HG03439 (cell line): ENCODE results near the gene SEC24C.

Source experiments
- ATAC-seq: cut with Tn5 transposase; IDR thresholded peaks from one replicate; pipeline ENCODE4 v1.9.1; 2021; ENCODE audit warnings: mild to moderate bottlenecking, moderate library complexity; ENCODE audit not compliant: unreplicated experiment

SEC24C gene

GRCh38 chr10:73809061-73809818 is 65.1 kb downstream of the SEC24C start:
- ATAC-seq, result no peak

- ATAC-seq, result no peak
These were observed 66.2 kb downstream of the SEC24C start for GRCh38 chr10:73810358-73810734.

- ATAC-seq, result peak; percentile 29
These were observed 66.7 kb downstream of the SEC24C start for GRCh38 chr10:73810735-73811465.

GRCh38 chr10:73812657-73813056 is 68.5 kb downstream of the SEC24C start:
- no peak for ATAC-seq

DNA sequence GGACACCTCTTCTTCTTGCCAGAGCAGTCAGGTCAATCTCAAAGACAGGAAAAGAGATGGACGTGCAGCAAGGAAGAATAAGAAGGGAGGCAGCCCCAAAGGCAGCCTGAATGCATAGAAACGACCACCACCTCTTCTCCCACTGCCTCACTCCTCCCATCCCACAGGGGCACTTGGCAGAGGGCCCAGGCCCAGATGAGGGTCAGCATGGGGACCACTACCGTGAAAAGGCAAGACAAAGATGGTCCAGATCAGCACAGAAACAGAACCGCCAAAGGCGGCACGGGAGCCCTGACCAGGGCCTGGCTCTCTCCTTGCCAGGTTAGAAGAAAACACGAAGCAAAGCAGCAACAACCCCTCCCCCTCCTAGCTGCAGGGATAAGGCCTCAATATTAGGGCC is 69.2 kb downstream of the SEC24C start:
- ATAC-seq, result no peak

DNA sequence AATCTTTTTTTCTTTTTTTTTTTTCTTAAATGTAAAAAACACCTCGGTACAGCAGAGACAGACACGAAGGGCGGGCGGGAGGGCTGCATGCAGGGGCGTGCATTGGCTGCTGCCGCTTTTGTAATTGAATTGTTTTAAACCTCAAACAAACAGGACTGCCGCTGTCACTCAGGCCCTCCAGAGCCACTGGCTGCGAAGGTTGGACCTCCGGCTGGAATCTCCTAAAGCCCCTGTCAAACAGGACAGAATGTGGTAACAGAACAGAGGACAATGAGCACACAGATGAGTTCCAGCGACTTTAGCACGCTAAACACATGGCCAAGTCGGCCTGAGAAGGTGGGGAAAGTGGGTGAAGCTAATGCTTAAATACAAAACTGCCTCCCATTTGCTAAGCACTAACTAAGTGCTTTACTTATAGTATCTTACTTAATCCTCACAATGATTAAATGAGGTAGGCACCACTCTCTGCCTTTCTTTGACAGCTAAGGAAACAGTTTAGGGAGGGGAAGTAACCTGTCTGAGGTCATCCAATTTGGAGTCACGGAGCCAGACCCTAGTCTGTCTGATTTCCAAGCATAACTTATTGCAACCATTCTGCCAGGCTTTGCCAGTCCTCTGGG is 70.2 kb downstream of the SEC24C start:
- ATAC-seq, result no peak

- ATAC-seq, result no peak
These were observed 70.9 kb downstream of the SEC24C start for GRCh38 chr10:73814896-73815718.

- no peak for ATAC-seq
These were observed 71.5 kb downstream of the SEC24C start for GRCh38 chr10:73815719-73816030.

DNA sequence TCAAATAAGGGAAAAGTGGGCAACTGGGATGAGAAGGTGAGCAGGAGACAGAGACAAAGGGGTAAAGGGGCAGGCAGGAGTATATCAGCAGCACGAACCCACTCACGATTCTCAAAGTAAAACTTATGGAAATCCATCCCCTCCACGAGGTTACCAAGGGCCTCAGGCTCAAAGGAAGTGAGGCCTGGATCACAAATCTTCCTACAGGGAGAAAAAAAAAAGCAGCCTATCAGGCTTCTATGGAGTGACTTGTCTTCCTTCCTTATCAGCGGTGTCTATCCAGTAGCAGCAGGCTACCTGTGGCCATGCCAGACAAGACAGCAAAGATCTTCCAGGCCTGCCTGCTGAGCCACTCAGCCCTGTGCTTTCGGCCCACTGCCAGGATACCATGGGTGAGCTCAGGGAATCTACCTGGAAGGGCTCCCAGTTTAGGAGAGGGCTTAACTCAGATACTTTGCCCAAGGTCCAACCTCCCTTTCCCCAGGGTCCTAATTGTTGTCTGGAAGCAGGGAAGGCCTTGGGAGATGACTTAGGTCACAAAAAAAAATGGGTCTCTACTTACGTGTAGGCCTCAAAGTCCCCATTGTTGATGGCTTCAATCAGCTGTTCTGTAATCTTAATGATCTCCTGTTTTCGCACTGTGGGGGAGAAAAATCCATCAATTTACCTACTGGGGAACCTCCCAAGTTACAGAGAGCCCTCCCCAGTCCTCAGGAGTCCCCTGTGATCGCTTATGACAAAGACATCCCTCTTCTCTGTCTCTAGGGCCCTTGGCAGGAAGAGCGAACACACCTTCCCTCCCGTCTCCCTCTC is 73.0 kb downstream of the SEC24C start:
- no peak for ATAC-seq

DNA sequence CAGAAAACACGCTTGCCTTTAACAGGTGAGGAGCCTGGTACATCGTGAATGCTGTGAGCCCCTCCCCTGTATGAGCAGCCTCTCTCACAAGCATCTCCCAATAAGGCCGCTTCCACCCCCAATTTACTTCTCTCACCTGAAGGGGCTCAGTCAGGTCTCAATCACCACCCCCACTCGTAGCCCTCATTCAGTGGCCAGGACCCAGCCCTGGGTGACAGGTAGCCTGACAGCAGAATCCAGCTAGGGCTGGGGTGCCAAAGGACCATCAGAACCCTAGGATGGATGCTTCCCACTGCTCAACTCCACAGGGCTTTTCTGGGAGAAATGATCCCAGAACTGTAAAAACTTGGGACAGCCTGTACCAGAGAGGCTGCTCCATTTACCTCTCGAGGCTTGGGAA is 73.7 kb downstream of the SEC24C start:
- ATAC-seq, result no peak

DNA sequence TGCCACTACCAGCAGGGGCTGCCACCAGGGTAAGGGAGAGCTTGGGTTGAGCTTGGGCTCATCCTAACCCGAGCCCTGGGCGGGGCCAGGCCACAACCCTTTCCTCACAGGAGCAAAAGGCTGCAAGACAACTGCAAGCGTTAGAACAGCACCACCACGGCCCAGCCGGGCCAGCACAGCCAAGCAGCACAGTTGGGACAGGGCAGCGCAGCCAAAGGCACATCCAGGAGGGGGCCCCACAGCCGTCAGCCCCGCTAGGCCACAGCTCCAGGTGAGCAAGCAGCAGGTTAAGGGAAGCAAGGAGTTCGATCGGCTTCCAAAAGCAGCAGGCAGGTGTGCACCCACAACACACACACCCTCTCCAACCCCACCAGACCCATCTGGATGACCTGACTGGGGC is 74.2 kb downstream of the SEC24C start:
- no peak for ATAC-seq

GRCh38 chr10:73819081-73819480 is 74.9 kb downstream of the SEC24C start:
- no peak for ATAC-seq

DNA sequence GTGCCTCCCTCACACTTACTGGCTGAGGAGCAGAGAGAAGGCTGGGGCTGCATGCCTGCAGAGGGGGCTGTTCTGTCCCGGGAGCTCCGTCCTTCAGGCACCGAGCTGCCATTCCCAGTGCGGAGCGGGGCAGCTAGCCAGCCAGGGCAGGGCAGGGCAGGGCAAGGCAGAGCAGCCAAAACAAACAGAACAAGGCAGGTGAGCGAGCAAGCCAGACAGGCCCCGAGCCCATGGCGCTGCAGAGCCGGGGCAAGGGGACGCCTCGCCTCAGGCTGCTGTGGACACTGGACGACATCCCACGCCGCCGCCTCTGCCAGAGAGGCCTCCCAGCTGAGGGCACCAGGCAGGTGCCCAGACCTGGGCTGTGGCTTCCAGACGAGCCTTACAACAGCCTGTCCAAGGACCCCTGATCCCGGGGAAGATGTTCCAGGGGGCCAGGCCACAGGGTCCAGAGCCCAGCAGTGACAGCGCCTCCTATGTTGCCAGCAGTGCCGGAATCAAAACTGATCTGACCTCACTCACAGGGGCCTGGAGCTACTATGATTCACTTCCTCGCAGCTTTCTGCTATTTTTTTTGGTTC is 75.4 kb downstream of the SEC24C start:
- no peak for ATAC-seq
